Right atrium auricular region (tissue), 2 donors: ENCODE data around the gene VWA2. TPM values are rescaled to one million over a fixed set of nuclear protein-coding genes. Genes with fewer than 3 reads are reported as not detected.

ENCODE experiments used
- DNase-seq: peaks from one replicate; pipeline ENCODE4 v3.0.0-alpha.2; 2019; ENCODE audit warnings: low spot score
- H3K27ac ChIP-seq, 2 donors: fragments of 200-600 bp; sonication (generic); 1 replicate in 1 of 2; 2 replicates in 1 of 2; pipeline ENCODE4 v1.5.1; 2016 to 2019
- H3K27me3 ChIP-seq, 2 donors: fragments of 200-600 bp; sonication (generic); one replicate each; pipeline versions ENCODE4 v1.5.1 to v1.6.0; 2017 to 2019
- H3K36me3 ChIP-seq: fragments of 200-600 bp; sonication (generic); one replicate; pipeline ENCODE4 v1.5.1; 2016
- H3K4me1 ChIP-seq, 2 donors: fragments of 200-600 bp; sonication (generic); one replicate each; pipeline versions ENCODE4 v1.5.1 to v1.6.0; 2017 to 2019
- H3K4me3 ChIP-seq, 2 donors: fragments of 200-600 bp; sonication (generic); 1 replicate in 1 of 2; 2 replicates in 1 of 2; pipeline ENCODE4 v1.5.1; 2017 to 2019; ENCODE audit warnings: mild to moderate bottlenecking in 1 of 2, moderate library complexity in 1 of 2
- H3K9me3 ChIP-seq, 2 donors: fragments of 200-600 bp; sonication (generic); one replicate each; pipeline ENCODE4 v1.5.1; 2019
- total RNA-seq, 2 donors: library from RNA; depleted of rRNA; stranded (reverse); fragments of >200 nt; gene quantifications; one replicate each; pipeline ENCODE4 v1.1.0, GENCODE V29; 2016
- TF ChIP-seq, protein P1 (sequence below), 2 donors: fragments of 200-600 bp; sonication (generic); IDR thresholded peaks; one replicate each; pipeline ENCODE4 v1.5.1; 2019; ENCODE audit warnings: antibody characterized with exemption in 2 of 2

The VWA2 gene
- total RNA-seq, 2 donors from 2014 or later, result not detected

DNA sequence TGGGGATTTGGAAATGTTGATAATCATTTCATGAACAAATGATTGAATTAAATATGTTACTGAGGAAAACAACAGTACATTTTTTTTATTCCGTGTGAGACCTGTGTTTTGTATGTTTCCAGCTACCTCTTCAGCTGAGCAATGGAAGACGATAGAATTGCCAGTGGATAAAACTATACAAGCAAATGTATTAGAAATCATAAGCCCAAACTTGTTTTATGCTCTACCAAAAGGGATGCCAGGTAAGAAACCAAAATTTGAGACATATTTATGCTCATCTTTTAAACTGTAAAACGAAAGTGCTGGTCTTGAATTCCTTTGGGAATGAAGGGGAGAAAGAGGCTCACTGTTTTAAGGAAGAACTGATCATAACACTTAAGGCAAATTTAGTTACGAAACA lies 17.8 kb upstream of the VWA2 start:
- no peak overlapping the region for H3K4me3 ChIP-seq
- no peak for DNase-seq
- H3K27me3 ChIP-seq, result no peaks in the 10 kb centered on the region
- H3K36me3 ChIP-seq, result no peaks in the 10 kb centered on the region
- H3K4me1 ChIP-seq, result no peaks in the 10 kb centered on the region
- H3K27ac ChIP-seq, result no peak overlapping the region
- TF ChIP-seq, protein P1, sequence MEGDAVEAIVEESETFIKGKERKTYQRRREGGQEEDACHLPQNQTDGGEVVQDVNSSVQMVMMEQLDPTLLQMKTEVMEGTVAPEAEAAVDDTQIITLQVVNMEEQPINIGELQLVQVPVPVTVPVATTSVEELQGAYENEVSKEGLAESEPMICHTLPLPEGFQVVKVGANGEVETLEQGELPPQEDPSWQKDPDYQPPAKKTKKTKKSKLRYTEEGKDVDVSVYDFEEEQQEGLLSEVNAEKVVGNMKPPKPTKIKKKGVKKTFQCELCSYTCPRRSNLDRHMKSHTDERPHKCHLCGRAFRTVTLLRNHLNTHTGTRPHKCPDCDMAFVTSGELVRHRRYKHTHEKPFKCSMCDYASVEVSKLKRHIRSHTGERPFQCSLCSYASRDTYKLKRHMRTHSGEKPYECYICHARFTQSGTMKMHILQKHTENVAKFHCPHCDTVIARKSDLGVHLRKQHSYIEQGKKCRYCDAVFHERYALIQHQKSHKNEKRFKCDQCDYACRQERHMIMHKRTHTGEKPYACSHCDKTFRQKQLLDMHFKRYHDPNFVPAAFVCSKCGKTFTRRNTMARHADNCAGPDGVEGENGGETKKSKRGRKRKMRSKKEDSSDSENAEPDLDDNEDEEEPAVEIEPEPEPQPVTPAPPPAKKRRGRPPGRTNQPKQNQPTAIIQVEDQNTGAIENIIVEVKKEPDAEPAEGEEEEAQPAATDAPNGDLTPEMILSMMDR (IDR thresholded peaks at IDR 0.05), result no peak
- H3K9me3 ChIP-seq, result no peaks in the 10 kb centered on the region

DNA sequence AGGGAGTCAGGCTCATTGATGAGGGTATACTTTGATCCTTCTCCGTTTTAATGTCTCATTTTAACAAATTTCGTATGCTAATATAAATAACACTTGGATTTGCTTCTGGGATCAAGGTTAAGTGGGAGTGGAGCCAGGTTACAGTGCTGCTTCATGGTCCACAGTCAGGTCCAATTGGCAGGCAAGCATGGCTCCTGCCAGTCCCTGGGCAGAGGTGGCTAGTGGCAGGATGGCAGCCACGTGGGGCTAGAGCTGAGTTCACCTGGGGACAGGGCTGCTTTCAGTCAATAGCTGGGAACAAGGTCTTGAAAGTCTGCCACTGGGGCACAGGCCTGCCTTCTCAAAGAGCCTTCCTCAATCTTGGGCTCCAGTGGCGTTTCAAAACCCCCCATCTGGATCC lies 16.0 kb upstream of the VWA2 start:
- DNase-seq, result no peak

DNA sequence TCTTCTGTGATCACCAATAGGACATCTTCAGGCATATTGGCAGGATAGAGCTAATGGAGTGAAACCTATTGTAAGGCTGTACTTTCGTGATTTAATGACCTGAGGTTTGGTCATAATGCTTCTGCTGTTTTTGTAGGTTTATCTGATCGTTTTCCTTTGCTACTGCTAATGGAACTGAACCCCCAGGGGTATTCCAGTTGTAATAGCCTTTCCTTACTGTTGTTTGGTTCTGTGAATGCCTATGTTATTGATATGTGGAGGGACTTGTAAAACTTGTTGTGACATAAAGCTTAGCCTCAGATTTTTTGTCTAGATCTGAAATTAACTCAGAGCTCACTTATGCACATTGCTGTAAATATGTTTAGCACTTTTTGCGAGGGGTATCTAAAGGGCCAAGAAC lies 10.9 kb upstream of the VWA2 start:
- TF ChIP-seq, protein P1 (IDR thresholded peaks at IDR 0.05), result no peak
- Histone ChIP-seq H3K4me1 (no peaks in the 10 kb centered on the region), H3K27ac (no peak overlapping the region), H3K9me3 (no peaks in the 10 kb centered on the region), H3K4me3 (no peak overlapping the region), H3K36me3 (no peaks in the 10 kb centered on the region), H3K27me3 (no peaks in the 10 kb centered on the region)
- no peak for DNase-seq

More for the DNA sequence above, 16.0 kb upstream of the VWA2 start:
- no peak overlapping the region for H3K4me3 ChIP-seq
- no peaks in the 10 kb centered on the region for H3K36me3 ChIP-seq
- no peaks in the 10 kb centered on the region for H3K4me1 ChIP-seq
- H3K27ac ChIP-seq, result no peak overlapping the region
- TF ChIP-seq, protein P1 (IDR thresholded peaks at IDR 0.05), result no peak
- no peaks in the 10 kb centered on the region for H3K9me3 ChIP-seq
- no peaks in the 10 kb centered on the region for H3K27me3 ChIP-seq

DNA sequence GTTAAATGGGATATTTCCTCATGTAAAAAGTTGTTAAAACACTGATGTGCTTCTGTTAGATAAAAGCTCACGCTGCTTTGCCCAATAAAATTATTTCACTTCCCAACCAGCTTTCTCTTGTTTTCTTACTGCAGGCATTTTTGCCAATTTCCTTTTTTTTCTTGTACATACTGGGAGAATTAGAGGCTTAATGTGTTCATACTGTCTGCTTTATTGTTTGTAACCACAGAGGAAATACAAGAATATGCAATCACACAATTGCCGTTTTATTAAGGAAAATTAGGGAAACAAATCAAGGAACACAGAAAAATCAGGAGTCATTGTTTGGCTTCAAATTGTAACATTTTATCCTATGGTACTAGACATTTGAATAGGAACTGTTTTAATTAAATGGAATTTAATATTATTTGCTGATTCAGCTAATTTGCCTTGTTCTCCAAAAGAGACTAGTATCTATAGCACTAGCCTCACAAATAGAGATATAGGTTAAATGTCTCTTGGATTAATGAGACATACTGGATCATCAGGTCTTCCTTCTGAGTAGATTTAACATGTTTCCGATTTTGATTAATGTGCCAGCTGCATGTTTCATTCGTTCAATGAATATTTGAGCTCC lies 6.4 kb upstream of the VWA2 start:
- DNase-seq, result no peak
- TF ChIP-seq, protein P1 (IDR thresholded peaks at IDR 0.05), result no peak
- H3K27me3 ChIP-seq, result no peaks in the 10 kb centered on the region
- no peaks in the 10 kb centered on the region for H3K4me1 ChIP-seq
- no peaks in the 10 kb centered on the region for H3K9me3 ChIP-seq
- H3K36me3 ChIP-seq, result no peaks in the 10 kb centered on the region
- H3K27ac ChIP-seq, result no peak overlapping the region
- H3K4me3 ChIP-seq, result no peak overlapping the region

DNA sequence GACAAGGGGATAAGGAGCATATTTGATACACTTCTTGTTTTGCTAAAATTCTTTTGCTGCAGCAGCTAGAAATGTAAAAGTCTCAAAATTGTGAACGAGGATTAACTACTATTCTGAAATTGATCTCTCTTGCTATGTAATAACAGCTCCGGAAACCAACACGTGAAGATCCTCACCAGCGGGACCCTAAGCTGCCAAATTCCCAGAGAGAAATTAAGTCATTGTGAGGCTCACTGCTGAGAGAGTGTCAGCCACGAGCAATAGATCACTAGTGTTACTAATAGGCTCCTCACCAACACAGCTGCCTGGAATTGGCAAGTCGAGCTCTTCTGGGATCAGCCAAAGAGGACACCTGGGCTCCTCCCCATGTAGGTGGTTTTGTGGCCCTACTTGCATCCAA lies 5.6 kb upstream of the VWA2 start:
- no peak overlapping the region for H3K27ac ChIP-seq
- no peaks in the 10 kb centered on the region for H3K36me3 ChIP-seq
- H3K9me3 ChIP-seq, result no peaks in the 10 kb centered on the region
- DNase-seq, result no peak
- TF ChIP-seq, protein P1 (IDR thresholded peaks at IDR 0.05), result no peak
- H3K4me3 ChIP-seq, result no peak overlapping the region
- no peaks in the 10 kb centered on the region for H3K4me1 ChIP-seq
- no peaks in the 10 kb centered on the region for H3K27me3 ChIP-seq

DNA sequence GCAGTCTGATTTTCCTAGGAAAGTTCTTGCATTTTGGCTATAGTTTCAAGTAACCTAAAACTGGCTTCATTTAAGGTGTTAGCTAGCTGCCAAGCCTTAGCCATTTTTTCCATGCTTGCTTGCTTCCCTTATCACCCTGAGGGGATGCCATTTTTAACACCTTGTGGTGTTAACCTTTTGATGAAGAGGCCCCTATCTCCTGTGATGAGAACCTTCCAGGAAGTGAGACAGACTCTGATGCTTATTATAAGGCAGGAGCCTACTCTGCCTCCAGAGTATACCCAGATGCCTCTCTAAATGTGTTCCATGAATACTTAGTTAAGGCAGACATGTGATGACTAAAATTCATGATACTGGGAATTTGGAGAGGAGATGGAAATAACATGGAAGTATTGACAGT lies 4.9 kb upstream of the VWA2 start:
- no peaks in the 10 kb centered on the region for H3K27me3 ChIP-seq
- TF ChIP-seq, protein P1 (IDR thresholded peaks at IDR 0.05), result no peak

More for the DNA sequence above, 4.9 kb upstream of the VWA2 start:
- DNase-seq, result no peak
- H3K9me3 ChIP-seq, result no peaks in the 10 kb centered on the region
- H3K4me1 ChIP-seq, result peaks cover 0 to 4% of the 10 kb centered on the region in 2 donors
- H3K27ac ChIP-seq, result no peak overlapping the region
- H3K36me3 ChIP-seq, result no peaks in the 10 kb centered on the region
- no peak overlapping the region for H3K4me3 ChIP-seq
